Vagina (tissue), 2 donors: ENCODE measurements around the gene LYZL2.

Experiments
- CTCF ChIP-seq, 3 experiments: fragments of 450-650 bp in 2 of 3; fragments of 200-600 bp in 1 of 3; sonication (generic) in 1 of 3; IDR thresholded peaks; one replicate each; pipeline ENCODE4 v1.5.1; 2017 to 2019; ENCODE audit warnings: antibody characterized with exemption in 3 of 3, mild to moderate bottlenecking in 2 of 3, moderate library complexity in 2 of 3
- POLR2A ChIP-seq, 2 donors: fragments of 450-650 bp; IDR thresholded peaks; one replicate each; pipeline ENCODE4 v1.6.1; 2017; ENCODE audit warnings: antibody characterized with exemption in 2 of 2, mild to moderate bottlenecking in 2 of 2, moderate library complexity in 2 of 2
- POLR2AphosphoS5 ChIP-seq, 2 donors: sonication (generic); formaldehyde crosslinking; IDR thresholded peaks; one replicate each; pipeline ENCODE4 v1.9.0; 2017; ENCODE audit warnings: antibody characterized with exemption in 2 of 2, mild to moderate bottlenecking in 2 of 2, low read depth in 1 of 2; ENCODE audit not compliant: insufficient read depth in 1 of 2

- TF ChIP-seq POLR2A (IDR thresholded peaks at IDR 0.05) (no peak), CTCF (IDR thresholded peaks at IDR 0.05) (no peak), POLR2AphosphoS5 (IDR thresholded peaks at IDR 0.05; ENCODE audit: insufficient read depth in 1 of 2, low read depth in 1 of 2) (no peak)
Measured at GRCh38 chr10:30589441-30589840, 40.1 kb downstream of the LYZL2 start.
